GM21360 (cell line): Measurements from ENCODE around the gene FAM228A.
"Not testable (repeated sequence)": the region's sequence is repeated elsewhere in the genome, so short reads cannot be mapped to it uniquely, and the experiment has no call there.

ENCODE experiments used
- ATAC-seq: cut with Tn5 transposase; IDR thresholded peaks from one replicate; pipeline ENCODE4 v1.9.1; 2021; ENCODE audit warnings: mild to moderate bottlenecking, moderate library complexity; ENCODE audit not compliant: unreplicated experiment

The FAM228A gene

GRCh38 chr2:24174851-24175277, at the start of gene FAM228A:
TSS of gene FAM228A (plus strand) at chr2:24175053. CDS start at chr2:24175481, 428 bp downstream.
- no peak for ATAC-seq

GRCh38 chr2:24125956-24126355, 48.9 kb upstream of the FAM228A start:
- ATAC-seq: no peak

- ATAC-seq: no peak
Observed at GRCh38 chr2:24132543-24132942, 42.3 kb upstream of the FAM228A start.

GRCh38 chr2:24140305-24140704, 34.5 kb upstream of the FAM228A start:
- not testable (repeated sequence) for ATAC-seq

GRCh38 chr2:24147364-24147763, 27.5 kb upstream of the FAM228A start:
- no peak for ATAC-seq

- ATAC-seq: no peak
Observed at GRCh38 chr2:24152413-24153197, 22.2 kb upstream of the FAM228A start.

GRCh38 chr2:24153478-24153877, 21.4 kb upstream of the FAM228A start:
- no peak for ATAC-seq

GRCh38 chr2:24158131-24158530, 16.7 kb upstream of the FAM228A start:
- no peak for ATAC-seq

- ATAC-seq: no peak
Observed at GRCh38 chr2:24159708-24160107, 15.1 kb upstream of the FAM228A start.

GRCh38 chr2:24160761-24161160, 14.1 kb upstream of the FAM228A start:
- no peak for ATAC-seq

GRCh38 chr2:24162494-24162893, 12.4 kb upstream of the FAM228A start:
- ATAC-seq: no peak

- no peak for ATAC-seq
Observed at GRCh38 chr2:24163186-24163585, 11.7 kb upstream of the FAM228A start.

GRCh38 chr2:24163601-24164000, 11.3 kb upstream of the FAM228A start:
- ATAC-seq: no peak

GRCh38 chr2:24164416-24164973, 10.4 kb upstream of the FAM228A start:
- peak; percentile 72 for ATAC-seq

GRCh38 chr2:24169023-24169422, 5.8 kb upstream of the FAM228A start:
- ATAC-seq: no peak

- ATAC-seq: no peak
Observed at GRCh38 chr2:24175631-24176187, 856 bp downstream of the FAM228A start.

GRCh38 chr2:24176326-24176725, 1.5 kb downstream of the FAM228A start:
- no peak for ATAC-seq

- ATAC-seq: no peak
Observed at GRCh38 chr2:24179683-24180082, 4.8 kb downstream of the FAM228A start.

GRCh38 chr2:24181849-24182248, 7.0 kb downstream of the FAM228A start:
- no peak for ATAC-seq

- ATAC-seq: no peak
Observed at GRCh38 chr2:24182507-24182906, 7.7 kb downstream of the FAM228A start.

- no peak for ATAC-seq
Observed at GRCh38 chr2:24183366-24184069, 8.7 kb downstream of the FAM228A start.

GRCh38 chr2:24189551-24189950, 14.7 kb downstream of the FAM228A start:
- no peak for ATAC-seq
